ENCODE measurements around the gene CNTNAP2. TPM values are rescaled to one million over a fixed set of nuclear protein-coding genes. Genes with fewer than 3 reads are reported as not detected.
"Not testable (repeated sequence)": the region's sequence is repeated elsewhere in the genome, so short reads cannot be mapped to it uniquely, and the experiment has no call there.

The CNTNAP2 gene
- total RNA-seq, 3 donors from 2014 or later (not counting 1 experiment from before 2014, with no cell fraction given), result 0.18 to 1.1 TPM; not detected in 1

DNA sequence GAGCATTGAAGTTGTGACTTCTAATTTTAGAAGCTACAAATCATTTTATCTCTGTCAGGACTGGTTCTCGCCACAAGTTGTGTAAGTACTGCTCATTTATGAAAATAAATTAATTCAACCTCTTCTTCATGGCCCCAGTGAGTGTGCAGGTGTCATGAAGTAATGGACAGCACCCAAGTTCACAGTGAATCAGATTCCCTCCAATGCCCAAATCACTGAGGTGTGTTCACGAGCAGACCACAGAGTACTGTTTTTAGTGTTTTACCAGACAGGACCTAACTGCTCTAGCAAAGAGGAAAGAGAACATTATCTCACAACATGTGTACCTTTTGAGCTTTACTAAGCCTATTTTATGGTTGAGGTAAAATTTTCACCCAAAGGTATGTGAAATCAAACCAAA is 980.0 kb downstream of the CNTNAP2 start:
- Histone ChIP-seq H3K4me3 (ENCODE audit: low read length) (no peak overlapping the region), H3K36me3 (ENCODE audit: control insufficient read depth, insufficient read depth, low read length) (no peaks in the 10 kb centered on the region), H3K27me3 (ENCODE audit: control insufficient read depth, insufficient read depth, low read length) (no peaks in the 10 kb centered on the region), H3K27ac (ENCODE audit: low read length) (no peak overlapping the region), H3K4me1 (ENCODE audit: control insufficient read depth, insufficient read depth, low read length) (no peaks in the 10 kb centered on the region), H3K9me3 (ENCODE audit: control insufficient read depth, insufficient read depth, low read length) (peaks cover 7% of the 10 kb centered on the region)
- no peak for DNase-seq
- intact Hi-C loops (cut with micrococcal nuclease), result no loop called here
- Mint-ChIP-seq H3K4me3 (no peak overlapping the region), H3K27me3 (ENCODE audit: low read depth in 2 of 2) (no peaks in the 10 kb centered on the region), H3K9me3 (peaks cover 9 to 19% of the 10 kb centered on the region in 2 donors), H3K36me3 (peaks cover 7% of the 10 kb centered on the region), H3K4me1 (no peaks in the 10 kb centered on the region), H3K27ac (no peak overlapping the region)
- no peak for ATAC-seq
- TF ChIP-seq, protein P1, sequence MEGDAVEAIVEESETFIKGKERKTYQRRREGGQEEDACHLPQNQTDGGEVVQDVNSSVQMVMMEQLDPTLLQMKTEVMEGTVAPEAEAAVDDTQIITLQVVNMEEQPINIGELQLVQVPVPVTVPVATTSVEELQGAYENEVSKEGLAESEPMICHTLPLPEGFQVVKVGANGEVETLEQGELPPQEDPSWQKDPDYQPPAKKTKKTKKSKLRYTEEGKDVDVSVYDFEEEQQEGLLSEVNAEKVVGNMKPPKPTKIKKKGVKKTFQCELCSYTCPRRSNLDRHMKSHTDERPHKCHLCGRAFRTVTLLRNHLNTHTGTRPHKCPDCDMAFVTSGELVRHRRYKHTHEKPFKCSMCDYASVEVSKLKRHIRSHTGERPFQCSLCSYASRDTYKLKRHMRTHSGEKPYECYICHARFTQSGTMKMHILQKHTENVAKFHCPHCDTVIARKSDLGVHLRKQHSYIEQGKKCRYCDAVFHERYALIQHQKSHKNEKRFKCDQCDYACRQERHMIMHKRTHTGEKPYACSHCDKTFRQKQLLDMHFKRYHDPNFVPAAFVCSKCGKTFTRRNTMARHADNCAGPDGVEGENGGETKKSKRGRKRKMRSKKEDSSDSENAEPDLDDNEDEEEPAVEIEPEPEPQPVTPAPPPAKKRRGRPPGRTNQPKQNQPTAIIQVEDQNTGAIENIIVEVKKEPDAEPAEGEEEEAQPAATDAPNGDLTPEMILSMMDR (IDR thresholded peaks at IDR 0.05), result no peak
- WGBS (ENCODE audit: insufficient coverage), result 83% methylated on average over 2 of the region's 2 CpGs

DNA sequence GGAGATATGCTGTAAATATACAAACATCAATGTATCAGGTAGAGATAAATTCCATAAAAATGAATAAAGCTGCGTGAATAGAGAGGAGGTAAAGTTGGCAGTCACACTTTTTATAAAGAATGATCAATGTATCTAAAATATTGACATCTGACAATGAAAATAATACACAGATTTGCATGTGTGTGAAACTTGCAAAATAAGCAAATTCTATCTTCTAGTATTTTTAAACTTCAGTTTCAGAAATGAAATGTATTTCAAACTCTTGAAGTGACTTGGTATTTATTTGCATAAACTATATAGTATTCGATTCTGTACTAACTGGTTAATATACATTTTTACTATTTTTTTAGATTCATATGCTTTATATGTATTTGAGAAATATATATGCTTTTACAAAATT is 986.6 kb downstream of the CNTNAP2 start:
- no peaks in the 10 kb centered on the region for H3K4me1 ChIP-seq (ENCODE audit: control insufficient read depth, insufficient read depth, low read length)
- peaks cover 7% of the 10 kb centered on the region for H3K9me3 ChIP-seq (ENCODE audit: control insufficient read depth, insufficient read depth, low read length)
- DNase-seq, result no peak
- Mint-ChIP-seq H3K36me3 (peaks cover 7% of the 10 kb centered on the region), H3K27me3 (ENCODE audit: low read depth in 2 of 2) (no peaks in the 10 kb centered on the region), H3K4me3 (no peak overlapping the region), H3K9me3 (peaks cover 11 to 12% of the 10 kb centered on the region in 2 donors), H3K27ac (no peak overlapping the region), H3K4me1 (no peaks in the 10 kb centered on the region)
- 86% methylated on average over 1 of the region's 2 CpGs for WGBS (ENCODE audit: insufficient coverage)
- H3K27me3 ChIP-seq (ENCODE audit: control insufficient read depth, insufficient read depth, low read length), result no peaks in the 10 kb centered on the region
- H3K36me3 ChIP-seq (ENCODE audit: control insufficient read depth, insufficient read depth, low read length), result no peaks in the 10 kb centered on the region
- no peak for ATAC-seq
- TF ChIP-seq, protein P1 (IDR thresholded peaks at IDR 0.05), result no peak
- intact Hi-C loops (cut with micrococcal nuclease), result no loop called here
- no peak overlapping the region for H3K4me3 ChIP-seq (ENCODE audit: low read length)
- H3K27ac ChIP-seq (ENCODE audit: low read length), result no peak overlapping the region

DNA sequence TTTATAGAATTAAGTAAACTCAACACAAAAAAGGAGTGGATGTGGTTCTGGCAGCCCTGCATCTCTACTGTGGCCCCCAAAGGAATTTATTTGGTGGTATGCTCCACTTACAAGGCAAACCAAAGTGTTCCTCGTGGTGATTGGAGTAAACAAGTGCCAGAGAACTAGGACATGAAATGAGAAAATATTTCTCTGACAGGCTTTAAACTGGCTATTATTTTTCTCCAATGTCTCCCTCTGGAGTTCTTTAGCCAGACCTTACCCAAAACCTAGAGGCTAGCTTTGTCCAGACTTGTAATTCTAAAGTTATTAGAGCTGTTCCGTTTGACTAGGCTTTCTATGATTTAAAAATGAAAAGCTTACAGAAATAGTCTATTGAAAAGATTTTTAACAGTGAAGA is 990.1 kb downstream of the CNTNAP2 start:
- H3K27me3 ChIP-seq (ENCODE audit: control insufficient read depth, insufficient read depth, low read length), result no peaks in the 10 kb centered on the region
- H3K36me3 ChIP-seq (ENCODE audit: control insufficient read depth, insufficient read depth, low read length), result no peaks in the 10 kb centered on the region
- 44% methylated on average over 1 of the region's 2 CpGs for WGBS (ENCODE audit: insufficient coverage)
- no peak overlapping the region for H3K4me3 Mint-ChIP-seq
- no peak overlapping the region for H3K27ac ChIP-seq (ENCODE audit: low read length)
- no peaks in the 10 kb centered on the region for H3K4me1 ChIP-seq (ENCODE audit: control insufficient read depth, insufficient read depth, low read length)
- no peak overlapping the region for H3K27ac Mint-ChIP-seq
- H3K4me1 Mint-ChIP-seq, result no peaks in the 10 kb centered on the region
- intact Hi-C loops (cut with micrococcal nuclease), result no loop called here
- peaks cover 15 to 16% of the 10 kb centered on the region in 2 donors for H3K9me3 Mint-ChIP-seq
- H3K27me3 Mint-ChIP-seq (ENCODE audit: low read depth in 2 of 2), result no peaks in the 10 kb centered on the region
- ATAC-seq (no peak), DNase-seq (no peak)
- H3K36me3 Mint-ChIP-seq, result no peaks in the 10 kb centered on the region
- no peaks in the 10 kb centered on the region for H3K9me3 ChIP-seq (ENCODE audit: control insufficient read depth, insufficient read depth, low read length)
- TF ChIP-seq, protein P1 (IDR thresholded peaks at IDR 0.05), result no peak
- H3K4me3 ChIP-seq (ENCODE audit: low read length), result no peak overlapping the region

DNA sequence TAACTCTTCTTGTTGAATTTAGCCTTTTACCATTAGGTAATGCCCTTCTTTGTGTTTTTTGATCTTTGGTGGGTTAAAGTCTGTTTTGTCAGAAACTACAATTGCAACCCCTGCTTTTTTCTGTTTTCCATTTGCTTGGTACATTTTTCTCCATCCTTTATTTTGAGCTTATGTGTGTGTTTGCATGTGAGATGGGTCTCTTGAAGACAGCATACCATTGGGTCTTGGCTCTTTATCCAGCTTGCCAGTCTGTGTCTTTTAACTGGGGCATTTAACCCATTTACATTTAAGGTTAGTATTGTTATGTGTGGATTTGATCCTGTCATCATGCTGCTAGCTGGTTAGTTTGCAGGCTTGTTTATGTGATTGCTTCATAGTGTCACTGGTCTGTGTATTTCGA is 997.9 kb downstream of the CNTNAP2 start:
- ATAC-seq; H3K27ac ChIP-seq (ENCODE audit: low read length); H3K4me1 ChIP-seq (ENCODE audit: control insufficient read depth, insufficient read depth, low read length); intact Hi-C loops (cut with micrococcal nuclease); H3K4me1 Mint-ChIP-seq; H3K27ac Mint-ChIP-seq; H3K27me3 ChIP-seq (ENCODE audit: control insufficient read depth, insufficient read depth, low read length); H3K4me3 Mint-ChIP-seq; H3K36me3 ChIP-seq (ENCODE audit: control insufficient read depth, insufficient read depth, low read length); DNase-seq; H3K4me3 ChIP-seq (ENCODE audit: low read length); H3K27me3 Mint-ChIP-seq (ENCODE audit: low read depth in 2 of 2): not testable (repeated sequence)
- peaks cover 20% of the 10 kb centered on the region for H3K9me3 ChIP-seq (ENCODE audit: control insufficient read depth, insufficient read depth, low read length)
- Mint-ChIP-seq H3K36me3 (peaks cover 30% of the 10 kb centered on the region), H3K9me3 (peaks cover 29 to 31% of the 10 kb centered on the region in 2 donors)
- 89% methylated on average over 1 of the region's 1 CpG for WGBS (ENCODE audit: insufficient coverage)

All from natural killer cell (primary cell).